ENCODE measurements around the gene KCNAB1.

KCNAB1 gene

DNA sequence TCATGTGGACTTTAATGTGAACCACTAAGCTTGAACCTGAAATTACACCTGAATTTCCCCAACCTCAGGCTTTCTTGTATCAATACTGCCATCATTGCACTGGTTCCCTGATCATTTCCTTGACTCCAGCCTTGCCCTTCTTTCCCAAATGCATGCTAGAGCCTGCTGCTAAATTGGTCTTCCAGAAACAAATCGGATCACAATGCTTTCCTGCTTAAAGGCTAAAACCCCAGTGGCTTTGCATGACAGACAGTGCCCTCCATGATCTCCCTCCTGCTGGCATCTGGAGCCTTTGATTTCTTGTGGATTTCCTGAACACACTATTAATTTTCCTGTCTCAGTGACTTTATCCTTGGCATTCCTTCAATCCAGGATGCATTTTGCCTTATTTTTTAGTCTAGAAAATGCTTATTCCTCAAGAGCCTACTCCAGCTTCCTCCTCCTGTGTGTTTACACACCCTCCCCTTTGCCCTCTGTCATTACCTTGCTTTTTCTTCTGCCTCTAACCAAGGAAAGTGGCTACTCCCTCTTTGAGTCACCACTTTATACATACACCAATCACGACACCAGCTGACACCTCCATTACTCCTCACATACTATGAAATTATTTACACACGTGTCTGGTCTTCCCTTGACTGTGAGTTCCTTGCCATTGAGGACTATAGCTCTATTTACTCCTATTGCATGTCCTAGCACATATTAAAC lies 214.6 kb downstream of the KCNAB1 start:
- DNase-seq = no peak

DNA sequence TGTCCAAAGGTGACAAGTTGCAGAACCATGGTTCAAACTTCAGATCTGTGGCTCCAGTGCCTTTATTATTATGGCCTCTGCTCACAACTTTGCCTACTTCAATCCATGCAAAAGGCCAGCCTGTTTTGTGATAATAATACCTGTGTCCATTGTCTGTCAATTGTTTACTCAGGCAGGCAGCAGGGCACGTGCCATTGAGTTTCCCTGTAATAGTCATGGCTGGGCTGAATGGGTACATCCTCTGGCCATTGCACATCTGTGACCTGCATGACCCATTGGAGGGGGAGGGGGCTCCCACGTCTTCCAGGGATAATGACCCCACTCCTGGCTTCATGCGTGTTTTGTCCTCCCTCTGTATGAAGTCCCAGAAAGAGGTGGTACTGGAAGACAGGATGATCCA lies 219.1 kb downstream of the KCNAB1 start:
- DNase-seq = no peak

DNA sequence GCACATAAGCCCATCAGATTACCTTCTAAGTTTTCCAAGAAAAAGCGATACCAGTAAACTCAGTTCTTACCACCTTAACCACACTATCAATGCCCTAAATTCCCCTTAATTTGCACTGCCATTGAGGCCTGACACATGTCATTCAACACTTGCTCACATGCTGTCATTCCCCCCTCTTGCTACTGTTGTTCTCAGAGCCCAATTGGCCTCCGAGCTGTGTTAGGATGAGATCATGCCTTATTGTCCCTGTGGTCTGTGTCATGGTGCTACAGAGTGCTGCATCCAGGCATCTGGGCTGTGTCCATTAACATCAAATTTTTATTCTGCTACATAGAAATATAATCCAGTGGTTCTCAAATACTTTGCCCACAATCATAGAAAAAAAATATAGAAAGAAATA lies 221.0 kb downstream of the KCNAB1 start:
- DNase-seq = no peak

DNA sequence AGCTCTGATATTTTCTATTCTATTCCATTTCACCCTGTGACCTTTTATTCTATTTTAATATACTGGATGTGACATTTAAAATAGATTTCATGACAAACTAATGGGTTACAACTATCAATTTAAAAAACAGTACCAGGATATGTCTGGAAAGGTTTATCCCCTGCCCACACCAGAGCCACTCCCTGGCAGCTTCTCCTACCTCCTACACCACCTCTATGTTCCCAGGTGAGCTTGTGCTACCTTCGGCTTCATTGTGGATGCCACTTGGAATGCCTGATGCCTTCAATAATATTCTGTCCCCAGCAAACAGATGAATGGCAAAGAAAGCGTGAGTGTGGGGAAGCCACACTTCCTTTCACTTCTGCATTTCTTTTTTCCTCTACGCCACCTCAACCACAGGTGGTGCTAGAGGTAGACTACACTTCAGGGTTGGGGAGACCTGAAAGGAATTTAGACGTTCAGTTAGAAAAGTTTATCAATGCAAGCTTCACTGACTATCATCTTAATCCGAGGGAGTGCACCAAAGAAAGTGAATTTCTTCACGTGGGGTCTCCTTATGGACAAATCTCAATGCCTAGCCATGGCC lies 221.5 kb downstream of the KCNAB1 start:
- DNase-seq = no peak

DNA sequence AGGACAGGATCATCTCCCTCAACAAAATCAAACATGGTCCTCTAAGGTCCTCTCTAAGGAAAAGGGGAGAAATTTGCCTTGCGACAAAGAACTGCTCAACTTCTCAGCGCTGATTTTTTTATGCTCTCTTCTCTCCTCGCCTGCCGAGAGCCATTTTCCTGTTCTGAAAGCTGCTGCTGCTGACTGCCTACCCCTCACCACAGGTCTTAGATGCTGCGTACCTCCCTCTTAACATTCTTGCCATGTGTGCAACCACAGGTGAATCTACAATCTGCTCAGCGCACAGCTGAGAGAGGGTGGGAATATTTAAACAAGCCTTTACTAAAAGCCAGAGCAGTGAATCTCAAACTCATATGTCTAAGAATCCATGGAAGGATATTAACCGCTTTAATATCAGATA lies 223.8 kb downstream of the KCNAB1 start:
- DNase-seq = no peak

DNA sequence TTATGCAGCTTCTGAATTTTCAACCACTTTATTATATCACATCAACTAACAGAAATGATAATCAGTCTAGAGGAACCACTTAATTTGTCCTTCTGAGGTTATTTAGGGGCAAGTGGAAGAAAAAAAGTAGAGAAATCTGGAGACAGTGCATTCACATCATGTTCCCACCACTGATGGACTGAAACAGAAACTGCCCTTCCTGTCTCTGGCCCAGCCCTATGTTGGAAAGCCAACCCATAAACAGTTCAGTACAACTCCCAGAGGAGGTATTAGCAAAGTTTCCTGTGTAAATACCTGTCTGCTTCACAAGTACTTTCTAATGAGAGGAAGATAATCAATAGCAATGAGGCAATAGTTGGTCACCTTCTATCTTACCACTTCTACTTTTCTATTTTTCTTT lies 228.7 kb downstream of the KCNAB1 start:
- no peak for DNase-seq

DNA sequence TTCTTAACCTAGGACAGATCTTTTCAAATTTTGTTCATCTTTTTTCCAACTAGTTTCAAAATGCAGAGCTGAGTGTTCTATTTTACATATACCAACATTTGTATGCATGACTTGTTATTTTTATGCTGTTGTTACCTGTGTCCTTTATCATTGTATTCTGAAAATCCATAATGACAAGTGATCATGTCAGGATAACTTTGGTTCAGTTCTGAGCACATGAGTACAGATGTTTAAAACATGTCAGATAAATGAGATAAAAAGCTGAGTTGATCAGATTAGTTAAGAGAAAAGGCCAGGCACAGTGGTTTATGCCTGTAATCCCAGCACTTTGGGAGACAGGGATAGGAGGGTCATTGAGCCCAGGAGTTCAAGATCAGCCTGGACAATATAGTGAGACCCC lies 229.6 kb downstream of the KCNAB1 start:
- DNase-seq = no peak

DNA sequence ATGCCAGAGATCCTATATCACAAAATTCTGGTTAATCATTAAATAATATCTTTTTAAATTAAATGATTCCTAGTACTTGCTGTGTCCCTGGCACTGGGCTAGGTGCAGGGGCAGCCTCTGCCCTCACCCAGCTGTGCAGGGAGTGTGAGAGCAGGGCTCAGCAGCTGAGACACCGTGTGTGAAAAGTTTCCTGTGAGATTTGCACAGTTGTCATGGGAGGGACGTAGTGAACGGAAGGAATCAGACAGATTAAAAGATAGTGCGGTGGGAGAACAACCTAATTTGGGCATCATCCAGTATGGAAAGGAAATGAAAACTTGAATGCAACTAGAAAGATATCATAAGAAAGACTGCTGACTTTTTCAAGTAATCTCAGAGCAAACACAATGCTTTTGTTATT lies 230.4 kb downstream of the KCNAB1 start:
- no peak for DNase-seq

DNA sequence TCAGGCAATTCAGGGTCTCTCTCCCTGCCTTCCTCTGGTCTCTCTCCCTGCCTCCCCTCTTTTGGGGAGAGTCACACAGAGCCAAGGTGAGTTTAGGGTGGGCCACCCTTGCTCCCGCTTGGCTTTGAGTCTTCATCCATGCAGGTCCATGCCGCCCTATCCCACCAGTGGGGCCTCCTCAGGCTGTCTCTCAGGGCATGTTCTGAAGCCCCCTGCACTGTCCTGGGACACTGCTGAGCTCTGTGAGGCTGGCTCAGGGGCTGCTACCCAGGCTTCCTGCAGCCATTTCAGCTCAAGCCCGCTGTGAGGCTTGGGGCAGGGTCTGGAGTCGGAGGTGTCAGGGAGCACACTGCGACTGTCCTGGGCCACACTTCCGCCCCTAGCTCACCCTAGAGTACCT lies 231.4 kb downstream of the KCNAB1 start:
- no peak for DNase-seq

DNA sequence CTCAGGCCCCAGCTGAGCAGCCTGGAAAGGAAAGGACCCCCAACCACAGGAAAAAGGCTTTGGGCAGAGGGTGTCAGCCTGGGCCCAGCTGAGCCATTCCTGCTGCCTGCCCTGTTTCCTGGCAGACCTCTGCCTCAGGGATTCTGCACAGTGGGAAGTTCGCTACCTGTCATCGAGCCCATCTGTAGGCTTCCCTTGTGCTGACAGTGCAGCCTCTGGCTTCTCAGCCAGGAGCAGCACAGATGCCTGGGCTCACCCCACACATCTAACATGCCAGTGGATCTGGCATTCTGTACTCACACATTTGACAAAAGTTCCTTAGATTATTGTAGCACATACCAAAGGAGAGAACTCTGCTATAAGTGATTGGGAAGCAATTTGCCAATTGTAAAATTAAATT lies 232.3 kb downstream of the KCNAB1 start:
- no peak for DNase-seq

DNA sequence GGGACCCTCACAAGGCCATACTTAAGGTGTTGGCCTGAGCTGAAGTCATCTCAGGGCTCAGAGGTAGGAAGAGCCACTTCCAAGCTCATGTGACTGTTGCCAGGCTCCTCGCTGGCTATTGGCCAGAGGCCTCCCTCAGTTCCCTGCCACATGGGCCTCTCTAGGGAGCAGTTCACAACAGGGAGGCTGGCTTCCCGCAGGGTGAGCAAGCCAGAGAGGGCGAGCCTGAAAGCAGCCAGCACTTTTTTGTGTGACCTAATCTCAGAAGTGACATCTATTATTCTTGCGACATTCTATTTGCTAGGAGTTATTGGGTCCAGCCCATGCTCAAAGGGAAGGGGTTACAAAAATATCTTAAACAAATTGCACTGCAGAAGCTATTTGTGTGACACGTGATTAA lies 233.2 kb downstream of the KCNAB1 start:
- DNase-seq = no peak

DNA sequence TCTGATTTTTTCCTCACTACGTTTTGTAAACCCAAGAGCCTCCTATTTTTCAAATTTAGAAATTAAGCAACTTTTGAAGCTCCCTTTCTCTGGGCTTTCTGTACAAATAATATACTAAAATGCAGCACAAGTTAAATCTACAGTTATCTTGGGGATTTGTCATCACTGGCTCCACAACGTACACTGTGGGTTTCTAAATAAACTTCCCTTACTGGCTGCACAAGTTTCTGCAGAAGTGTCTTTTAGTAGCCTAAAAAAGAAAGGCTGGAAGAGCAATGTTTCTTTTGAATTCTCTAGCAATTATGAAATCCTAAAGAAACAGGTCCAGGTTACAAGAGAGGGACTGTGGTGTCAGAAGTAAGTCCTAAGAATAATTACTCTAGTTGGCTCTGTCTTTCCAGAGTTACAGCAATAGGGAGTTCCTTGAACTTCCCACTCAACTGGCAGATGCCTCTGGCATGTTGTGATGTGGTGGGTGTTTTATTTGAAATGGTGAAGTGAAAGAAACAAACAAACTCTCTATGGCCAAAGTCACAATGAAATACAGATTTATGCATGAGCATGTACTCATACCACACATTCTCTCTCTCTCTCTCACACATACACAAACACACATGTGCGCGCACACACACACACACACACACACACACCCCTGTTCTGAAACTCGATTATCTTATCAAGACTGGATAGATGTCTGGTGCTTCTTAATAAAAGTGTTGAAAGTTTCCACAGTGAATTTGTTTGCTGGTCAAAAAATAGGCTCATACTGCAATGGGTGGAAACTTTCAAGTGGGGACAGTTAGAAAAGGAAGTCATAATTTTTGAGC lies 236.4 kb downstream of the KCNAB1 start:
- DNase-seq = no peak

DNA sequence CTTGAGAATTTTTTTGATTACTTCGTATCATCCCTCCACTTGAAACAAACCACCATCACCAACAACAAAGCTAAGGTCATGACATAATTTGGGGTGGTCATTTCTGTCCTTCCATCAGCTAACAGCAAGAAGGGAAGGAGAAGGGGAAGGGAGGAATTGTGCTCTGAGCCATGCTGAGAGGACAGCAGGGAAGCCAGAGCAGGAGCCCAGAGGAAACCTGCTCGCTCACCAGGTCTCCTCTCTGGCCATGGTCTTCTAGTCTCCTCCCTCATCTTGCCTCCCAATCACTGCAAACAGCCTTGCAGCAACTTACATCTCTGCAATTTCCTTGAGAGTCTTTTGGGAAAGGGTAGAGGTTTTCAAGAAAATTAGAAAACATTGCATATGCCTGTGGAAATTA lies 237.9 kb downstream of the KCNAB1 start:
- no peak for DNase-seq

DNA sequence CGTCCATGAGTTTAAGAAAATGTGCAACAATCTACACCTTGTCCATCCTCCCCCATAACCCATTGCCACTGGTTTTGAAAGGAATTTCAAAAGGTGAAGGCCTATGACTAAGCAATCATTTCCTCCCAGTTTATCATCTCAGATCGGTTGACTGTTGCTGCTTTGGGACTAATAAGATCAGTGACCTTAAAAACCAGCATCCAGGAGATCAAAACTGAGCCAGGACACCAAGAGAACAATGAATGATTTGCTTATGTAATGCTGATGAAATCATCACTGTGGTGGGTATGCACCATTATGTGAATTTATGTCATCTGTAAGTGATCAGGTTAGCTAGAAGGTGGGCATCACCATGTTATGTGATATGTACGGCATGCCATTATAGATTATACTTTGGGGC lies 239.0 kb downstream of the KCNAB1 start:
- no peak for DNase-seq

DNA sequence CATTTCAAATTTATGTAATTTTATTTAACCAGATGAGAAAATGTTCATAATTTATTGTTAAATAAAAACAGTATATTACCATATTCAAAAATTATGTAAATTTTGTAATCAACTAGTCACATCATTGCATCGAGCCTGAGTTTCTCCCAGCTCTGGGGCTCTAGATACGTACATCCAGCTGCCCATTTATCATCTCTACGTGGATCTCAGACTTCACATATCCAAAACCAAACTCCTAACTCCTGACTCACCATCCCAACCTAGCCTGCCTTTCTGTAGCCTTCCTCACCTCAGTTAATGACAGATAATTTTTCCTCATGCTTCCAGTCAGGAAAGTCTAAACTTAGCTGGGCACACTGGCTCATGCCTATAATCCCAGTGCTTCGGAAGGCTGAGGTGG lies 239.7 kb downstream of the KCNAB1 start:
- DNase-seq = no peak

DNA sequence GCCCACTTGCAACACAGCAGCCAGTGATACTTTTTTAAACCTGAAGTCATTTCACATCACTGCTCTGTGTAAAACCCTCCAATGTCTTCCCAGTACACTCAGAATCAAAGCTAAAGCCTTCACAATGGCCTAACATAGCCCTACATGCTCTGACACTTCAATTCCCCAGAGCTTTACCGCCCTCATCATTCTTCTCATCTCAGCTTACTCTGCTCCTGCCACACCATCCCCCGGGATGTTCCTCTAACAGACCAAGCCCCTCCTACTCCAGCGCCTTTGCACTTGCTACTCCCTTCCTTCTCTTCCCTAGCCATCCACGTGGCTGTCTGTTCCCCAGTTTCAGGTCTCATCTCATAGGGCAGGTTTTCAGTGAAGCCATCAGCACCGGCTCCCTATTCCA lies 240.6 kb downstream of the KCNAB1 start:
- no peak for DNase-seq

DNA sequence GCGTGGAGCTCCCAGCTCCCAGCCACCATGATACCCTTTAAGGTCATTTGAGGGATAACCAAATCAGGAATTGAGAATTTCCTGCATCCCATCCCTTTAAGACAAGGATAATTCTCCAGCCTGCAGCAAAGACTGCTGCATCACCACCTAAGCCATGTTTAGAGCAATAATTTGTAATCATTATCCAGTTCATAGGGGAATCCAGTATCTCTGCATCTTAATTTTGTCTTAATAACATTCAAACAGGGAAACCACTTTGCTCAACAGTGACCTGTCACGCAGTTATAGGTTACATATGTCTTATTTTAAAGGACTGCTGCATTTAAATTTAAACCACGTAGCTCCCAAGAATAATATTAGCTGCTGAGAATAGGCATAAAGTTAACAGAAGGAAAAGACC lies 246.2 kb downstream of the KCNAB1 start:
- no peak for DNase-seq

DNA sequence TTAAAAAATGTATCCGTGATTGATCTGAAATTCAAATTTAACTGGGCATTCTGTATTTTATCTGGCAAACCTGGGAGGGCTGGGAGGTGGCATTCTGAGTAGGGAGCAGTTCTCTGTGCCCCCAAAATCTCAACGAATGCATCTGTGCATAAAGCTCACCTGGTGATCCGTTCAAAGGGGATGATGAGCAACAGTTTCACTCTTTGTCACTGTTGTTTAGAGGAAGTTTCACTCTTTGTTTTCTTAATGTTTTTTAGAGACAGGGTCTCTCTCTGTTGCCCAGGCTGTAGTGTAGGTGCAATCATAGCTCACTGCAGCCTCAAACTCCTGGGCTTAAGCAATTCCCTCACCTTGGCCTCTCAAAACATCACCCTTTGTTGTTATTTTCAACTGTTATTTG lies 247.8 kb downstream of the KCNAB1 start:
- DNase-seq = no peak

DNA sequence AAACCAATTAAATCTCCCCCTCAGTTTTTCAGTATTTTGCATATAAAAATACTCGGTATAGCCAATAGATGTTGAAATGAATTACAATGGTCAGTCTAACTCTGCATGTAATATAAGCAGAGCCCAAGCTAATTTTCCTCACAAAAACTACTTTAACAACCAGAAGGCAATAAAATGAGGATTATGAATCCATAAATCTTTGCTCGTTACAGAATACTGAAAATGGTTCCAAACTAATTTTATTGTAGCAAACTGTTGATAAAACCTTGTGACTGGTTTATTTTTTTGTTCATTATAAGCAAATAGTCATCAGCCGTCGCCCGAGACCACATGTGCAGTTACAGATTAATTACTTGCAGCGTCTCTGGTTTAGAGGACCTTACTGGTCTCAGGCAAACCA lies 251.3 kb downstream of the KCNAB1 start:
- no peak for DNase-seq

DNA sequence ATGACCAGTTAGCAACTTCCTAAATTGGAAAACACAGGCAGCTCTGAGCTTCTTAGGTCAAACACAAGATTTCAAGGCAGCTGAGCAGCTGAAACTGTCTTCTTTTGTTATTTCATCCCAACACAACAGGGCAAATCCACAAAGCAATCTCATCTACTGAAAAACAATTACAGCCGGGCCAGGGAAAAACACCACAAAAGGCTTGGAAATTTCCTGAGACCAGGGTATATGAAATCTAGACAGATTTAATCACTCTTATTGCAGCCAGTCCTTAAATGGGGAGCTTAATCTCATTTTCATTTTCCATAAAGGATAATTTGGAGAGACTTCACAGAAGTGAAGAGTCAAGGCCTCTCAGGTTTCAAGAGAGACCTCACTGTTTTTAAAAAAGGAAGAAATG lies 252.7 kb downstream of the KCNAB1 start:
- no peak for DNase-seq

DNA sequence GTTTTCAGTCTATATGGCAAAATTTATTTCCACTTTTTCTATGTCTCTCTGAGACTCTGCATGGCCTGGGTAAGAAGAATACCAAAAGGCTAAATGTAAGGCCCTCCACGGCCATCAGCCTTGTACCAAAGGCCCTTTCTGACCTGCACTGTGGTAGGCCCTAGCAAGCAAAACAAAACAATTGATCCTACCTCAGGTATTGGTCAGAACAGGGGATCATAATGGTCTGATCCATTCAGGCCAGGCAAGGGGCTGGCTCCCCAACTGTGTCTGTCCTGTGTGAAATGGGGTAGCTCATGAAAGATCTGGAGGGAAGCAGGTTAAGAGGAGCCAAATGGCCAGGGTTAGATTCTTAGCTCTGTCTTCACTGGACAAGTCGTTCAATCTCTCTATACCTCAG lies 253.3 kb downstream of the KCNAB1 start:
- DNase-seq = no peak

DNA sequence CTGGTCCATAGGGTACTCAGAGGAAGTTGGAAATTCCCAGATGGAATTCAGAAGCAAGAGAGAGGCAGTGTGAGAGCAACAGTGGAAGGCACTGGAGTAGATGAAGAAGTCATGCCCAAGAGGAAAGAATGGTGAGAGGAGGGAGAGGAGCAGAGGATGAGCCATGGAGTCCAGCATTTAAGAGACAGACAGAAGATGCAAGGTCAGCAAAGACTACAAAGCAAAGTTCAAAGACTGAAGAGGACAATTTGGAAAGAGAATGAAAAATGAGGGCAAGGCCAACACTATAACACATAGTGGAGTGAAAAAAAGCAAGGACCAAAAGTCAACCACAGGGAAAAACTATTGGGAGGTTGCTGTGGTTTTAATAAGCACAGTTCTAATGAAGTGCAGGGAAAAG lies 255.8 kb downstream of the KCNAB1 start:
- no peak for DNase-seq

DNA sequence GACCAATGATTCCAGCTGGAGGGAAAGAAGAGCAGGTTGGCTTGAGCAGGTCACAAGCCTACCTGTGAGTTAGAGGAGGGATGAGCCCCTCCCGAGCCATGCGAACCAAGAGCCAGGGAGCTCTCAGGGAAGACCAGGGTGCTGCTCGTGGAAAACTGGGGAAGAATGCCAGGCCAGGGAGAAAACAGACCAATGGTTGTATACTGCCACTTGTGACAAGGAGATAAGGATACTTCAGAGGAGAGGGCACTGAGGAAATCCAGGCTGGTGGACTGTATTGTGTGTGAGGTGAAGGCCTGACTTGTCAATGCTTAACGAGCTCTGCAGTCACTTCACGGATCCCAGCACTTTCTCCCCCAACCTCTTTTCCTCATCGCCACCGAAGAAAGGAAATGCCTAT lies 256.9 kb downstream of the KCNAB1 start:
- no peak for DNase-seq

DNA sequence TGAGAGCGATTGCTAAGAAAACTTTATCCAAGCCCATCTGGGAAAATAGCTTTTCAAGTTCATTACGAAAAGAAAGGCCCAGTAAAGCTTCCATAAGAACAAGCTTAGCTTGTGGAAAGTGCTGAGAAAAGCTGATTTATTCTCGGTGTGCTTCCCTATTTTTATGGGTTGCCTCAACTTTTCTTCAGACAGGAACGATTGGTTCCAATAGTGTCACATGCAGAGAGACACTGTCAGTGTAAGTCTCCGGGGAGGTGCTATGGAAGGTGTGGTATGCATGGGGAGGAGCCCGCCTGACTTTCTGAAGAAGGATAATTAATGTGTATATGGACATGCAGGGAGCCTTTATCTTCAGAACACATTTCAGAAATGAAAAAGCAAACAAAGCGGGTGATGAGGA lies 257.3 kb downstream of the KCNAB1 start:
- DNase-seq = no peak
